Body of pancreas (tissue), 4 donors: Measurements from ENCODE around the gene H2AZ1.

Source experiments
- POLR2A ChIP-seq, 3 donors: fragments of 450-650 bp; IDR thresholded peaks; one replicate each; pipeline ENCODE4 v1.6.1; 2016; ENCODE audit warnings: antibody characterized with exemption in 3 of 3, mild to moderate bottlenecking in 2 of 3
- TF ChIP-seq, protein P1 (sequence below), 7 experiments: fragments of 450-650 bp in 4 of 7; fragments of 200-600 bp in 3 of 7; sonication (generic) in 3 of 7; IDR thresholded peaks; one replicate each; pipeline ENCODE4 v1.5.1; 2016 to 2019; ENCODE audit warnings: antibody characterized with exemption in 7 of 7

DNA sequence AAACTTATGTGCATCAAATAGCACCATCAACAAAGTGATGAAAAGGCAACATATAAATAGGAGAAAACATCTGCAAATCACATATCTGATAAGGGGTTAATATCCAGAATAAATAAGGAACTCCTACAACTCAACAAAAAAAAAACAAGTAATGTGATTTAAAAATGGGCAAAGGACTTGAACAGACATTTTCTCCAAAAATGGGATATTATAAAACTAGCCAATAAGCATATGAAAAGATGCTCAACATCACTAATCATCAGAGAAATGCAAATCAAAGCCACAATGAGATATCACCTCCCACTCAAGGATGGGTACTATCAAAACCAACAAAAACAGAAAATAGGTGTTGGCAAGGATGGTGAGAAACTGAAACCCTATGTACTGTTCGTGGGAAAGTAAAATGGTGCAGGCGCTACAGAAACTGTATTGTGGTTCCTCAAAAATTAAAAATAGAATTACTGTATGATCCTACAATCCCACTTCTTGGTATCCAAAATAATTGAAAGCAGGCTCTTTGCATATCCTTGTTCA lies 6.1 kb downstream of the H2AZ1 start:
- TF ChIP-seq, protein P1, sequence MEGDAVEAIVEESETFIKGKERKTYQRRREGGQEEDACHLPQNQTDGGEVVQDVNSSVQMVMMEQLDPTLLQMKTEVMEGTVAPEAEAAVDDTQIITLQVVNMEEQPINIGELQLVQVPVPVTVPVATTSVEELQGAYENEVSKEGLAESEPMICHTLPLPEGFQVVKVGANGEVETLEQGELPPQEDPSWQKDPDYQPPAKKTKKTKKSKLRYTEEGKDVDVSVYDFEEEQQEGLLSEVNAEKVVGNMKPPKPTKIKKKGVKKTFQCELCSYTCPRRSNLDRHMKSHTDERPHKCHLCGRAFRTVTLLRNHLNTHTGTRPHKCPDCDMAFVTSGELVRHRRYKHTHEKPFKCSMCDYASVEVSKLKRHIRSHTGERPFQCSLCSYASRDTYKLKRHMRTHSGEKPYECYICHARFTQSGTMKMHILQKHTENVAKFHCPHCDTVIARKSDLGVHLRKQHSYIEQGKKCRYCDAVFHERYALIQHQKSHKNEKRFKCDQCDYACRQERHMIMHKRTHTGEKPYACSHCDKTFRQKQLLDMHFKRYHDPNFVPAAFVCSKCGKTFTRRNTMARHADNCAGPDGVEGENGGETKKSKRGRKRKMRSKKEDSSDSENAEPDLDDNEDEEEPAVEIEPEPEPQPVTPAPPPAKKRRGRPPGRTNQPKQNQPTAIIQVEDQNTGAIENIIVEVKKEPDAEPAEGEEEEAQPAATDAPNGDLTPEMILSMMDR (IDR thresholded peaks at IDR 0.05): no peak
- TF ChIP-seq POLR2A (IDR thresholded peaks at IDR 0.05): no peak
